ENCODE measurements around the gene TJP3.

TJP3 gene

GRCh38 chr19:3670796-3671679 is 37.1 kb upstream of the TJP3 start:
- no peak for DNase-seq (ENCODE audit: low read depth in 2 of 2, low spot score in 1 of 2)

DNA sequence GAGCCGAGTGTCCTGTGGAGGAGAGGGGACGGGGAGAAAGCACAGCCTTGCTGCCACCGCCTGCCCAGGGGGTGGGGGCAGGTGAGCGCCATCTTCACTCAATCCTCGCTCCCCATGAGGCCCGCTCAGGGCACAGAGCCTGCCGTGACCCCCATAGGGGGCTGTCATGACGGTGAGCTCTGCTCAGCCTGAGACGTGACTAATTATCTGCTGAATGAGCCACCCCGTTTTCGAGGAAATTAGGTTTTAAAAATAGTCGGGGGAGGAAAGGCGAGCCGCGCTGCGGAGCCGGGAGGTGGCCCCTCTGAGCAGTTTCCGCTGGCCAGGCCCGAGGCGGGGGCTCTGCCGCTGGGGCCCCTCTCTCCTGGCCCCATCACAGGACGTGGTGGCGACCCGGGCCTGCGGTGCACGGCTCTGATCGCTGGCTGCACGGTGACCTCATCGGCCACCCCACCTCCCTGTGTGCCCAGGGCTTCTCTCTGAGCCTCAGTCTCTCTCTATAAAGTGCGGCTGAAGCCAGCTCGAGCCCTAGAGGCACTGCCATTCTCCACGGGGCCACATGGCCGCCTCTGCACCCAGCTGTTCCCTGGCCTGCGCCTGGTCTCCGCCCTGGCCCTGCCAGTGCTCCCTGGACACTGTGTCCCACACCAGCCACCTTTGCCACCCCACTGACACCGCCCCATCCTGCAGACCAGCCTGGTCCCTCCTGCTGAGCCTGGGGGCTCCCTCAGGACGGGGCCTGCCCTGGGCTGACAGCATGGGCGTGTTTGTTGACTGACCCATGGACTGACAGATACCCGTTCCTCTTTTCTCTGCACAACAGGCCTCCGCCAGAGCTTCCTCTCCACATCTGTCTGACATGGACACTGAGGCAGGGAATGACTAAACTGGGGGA is 36.3 kb upstream of the TJP3 start:
- DNase-seq (ENCODE audit: low read depth in 2 of 2, low spot score in 1 of 2) = no peak

DNA sequence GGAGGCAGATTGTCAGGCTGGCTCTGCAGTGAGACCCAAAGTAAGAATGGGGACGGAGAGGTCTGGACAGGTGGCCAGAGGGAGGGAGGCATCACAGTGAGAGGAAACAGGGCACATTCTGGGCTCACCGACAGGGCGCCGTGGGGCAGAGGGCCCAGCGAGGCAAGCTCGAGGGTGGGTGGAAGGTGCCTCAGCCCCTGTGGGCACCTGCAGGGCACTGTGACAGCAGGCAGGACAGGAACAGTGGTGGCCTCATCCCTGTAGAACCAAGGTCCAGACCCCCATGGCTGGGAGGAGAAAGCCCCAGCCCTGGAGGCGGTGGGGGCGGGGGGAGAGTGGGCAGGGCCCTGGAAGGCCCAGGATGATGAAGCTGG is 35.6 kb upstream of the TJP3 start:
- no peak for DNase-seq (ENCODE audit: low read depth in 2 of 2, low spot score in 1 of 2)

- DNase-seq (ENCODE audit: low read depth in 2 of 2, low spot score in 1 of 2) = no peak
Measured at GRCh38 chr19:3672993-3673392, 35.2 kb upstream of the TJP3 start.

DNA sequence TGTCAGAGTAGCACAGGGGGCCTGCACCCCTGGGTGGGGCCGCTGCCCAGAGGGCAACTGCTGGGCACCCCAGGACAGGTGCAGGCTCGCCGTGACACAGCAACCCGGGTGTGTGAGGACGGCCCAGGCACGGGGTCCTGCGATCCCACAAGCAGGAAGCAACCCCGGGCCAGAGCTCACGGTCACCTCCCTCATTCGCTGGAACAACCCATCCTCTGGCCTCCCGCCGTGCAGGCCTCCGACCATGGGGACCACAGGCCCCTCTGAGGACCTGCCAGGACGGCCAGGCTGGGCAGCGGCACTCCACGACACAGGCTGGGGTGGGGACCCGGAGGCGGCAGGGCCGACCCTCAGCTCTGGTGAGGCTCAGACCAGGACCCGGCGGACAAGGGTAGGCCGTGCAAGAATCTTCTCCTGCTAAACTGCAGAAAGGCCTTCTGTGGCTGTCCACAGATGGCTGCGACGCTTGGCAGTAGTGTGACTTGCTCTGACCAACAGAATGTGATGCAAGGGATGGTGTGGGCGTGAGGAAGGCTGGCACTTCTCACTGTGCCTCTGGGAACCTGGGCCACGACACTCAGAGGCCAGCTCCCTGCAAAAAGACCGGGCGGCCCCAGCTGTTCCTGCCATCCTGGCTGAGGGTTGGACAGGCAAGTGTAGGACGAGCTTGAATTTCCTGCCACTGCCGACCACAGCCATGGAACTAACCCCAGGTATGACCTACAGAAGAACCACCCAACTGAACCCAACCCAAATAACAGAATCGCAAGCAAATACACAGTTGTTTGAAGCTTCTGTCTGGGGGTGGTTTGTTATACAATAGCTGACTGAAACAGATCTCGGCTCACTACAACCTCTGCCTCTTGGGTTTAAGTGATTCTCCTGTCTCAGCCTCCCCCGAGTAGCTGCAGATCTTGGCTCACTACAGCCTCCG is 34.4 kb upstream of the TJP3 start:
- no peak for DNase-seq (ENCODE audit: low read depth in 2 of 2, low spot score in 1 of 2)

DNA sequence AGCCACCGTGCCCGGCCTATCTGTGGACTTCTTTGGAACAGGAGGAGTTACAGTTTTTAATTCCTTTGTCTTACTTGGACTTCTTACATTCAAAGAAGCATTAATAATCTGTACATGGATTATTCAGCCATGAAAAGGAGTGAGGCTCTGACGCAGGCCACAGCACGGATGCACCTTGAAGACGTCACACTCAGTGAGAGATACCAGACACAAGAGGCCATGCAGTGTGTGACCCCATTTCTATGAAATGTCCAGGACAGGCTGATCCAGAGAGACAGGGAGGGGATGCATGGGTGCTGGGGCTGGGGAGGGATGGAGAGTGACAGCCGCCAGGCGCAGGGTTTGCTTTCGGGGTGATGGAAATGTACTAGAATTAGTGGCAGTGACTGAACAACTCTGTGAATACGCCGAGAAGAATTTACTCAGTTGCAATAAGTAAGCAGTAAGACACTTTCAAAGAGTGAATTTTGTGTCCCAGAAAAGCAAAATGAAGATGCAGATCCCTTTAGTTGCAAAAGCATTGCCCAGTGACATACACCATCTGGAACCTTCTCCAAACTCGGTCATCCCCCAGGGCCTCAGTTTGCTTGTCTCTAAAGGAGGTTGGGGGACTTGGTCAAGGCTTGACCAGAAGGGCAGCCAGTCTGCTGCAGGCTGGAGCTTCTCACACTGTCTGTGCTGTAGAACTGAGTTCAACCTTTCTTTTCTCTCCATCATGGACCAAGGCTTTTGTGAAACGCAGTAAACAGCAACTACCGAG is 33.2 kb upstream of the TJP3 start:
- DNase-seq (ENCODE audit: low read depth in 2 of 2, low spot score in 1 of 2) = no peak

DNA sequence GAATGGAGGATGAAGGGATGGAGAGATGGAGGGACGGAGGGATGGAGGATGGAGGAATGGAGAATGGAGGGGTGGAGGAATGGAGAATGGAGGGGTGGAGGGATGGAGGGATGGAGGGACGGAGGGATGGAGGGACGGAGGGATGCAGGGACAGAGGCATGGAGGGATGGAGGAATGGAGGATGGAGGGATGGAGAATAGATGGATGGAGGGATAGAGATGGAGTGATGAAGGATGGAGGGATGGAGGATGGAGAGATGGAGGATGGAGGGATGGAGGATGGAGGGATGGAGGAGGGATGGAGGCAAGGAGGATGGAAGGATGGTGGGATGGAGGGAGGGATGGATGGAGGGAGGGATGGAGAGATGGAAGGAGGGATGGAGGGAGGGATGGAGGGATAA is 30.0 kb upstream of the TJP3 start:
- DNase-seq (ENCODE audit: low read depth in 2 of 2, low spot score in 1 of 2) = no peak

GRCh38 chr19:3679138-3679537 is 29.0 kb upstream of the TJP3 start:
- DNase-seq (ENCODE audit: low read depth in 2 of 2, low spot score in 1 of 2) = no peak

DNA sequence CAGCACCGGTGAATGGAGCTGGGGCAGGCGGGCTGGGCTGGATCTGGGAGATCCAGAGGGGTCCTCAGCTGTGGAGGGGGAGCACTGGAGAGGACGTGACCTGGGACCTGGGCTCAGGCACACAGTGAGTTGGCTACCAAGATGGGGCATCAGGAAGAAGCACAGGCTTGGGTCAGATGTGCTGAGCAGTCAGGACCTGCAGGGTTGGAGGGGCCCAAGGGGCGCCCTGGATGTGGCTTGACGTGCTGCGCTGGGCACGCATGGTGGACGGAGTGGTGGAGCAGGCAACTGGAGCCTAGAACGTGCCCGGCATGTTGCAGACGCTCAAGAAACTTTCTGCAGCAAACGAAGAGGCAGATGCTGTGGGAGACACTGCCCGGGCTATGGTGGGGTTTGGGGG is 28.6 kb upstream of the TJP3 start:
- no peak for DNase-seq (ENCODE audit: low read depth in 2 of 2, low spot score in 1 of 2)

GRCh38 chr19:3680939-3681338 is 27.2 kb upstream of the TJP3 start:
- DNase-seq (ENCODE audit: low read depth in 2 of 2, low spot score in 1 of 2) = no peak

GRCh38 chr19:3682286-3682685 is 25.9 kb upstream of the TJP3 start:
- no peak for DNase-seq (ENCODE audit: low read depth in 2 of 2, low spot score in 1 of 2)

DNA sequence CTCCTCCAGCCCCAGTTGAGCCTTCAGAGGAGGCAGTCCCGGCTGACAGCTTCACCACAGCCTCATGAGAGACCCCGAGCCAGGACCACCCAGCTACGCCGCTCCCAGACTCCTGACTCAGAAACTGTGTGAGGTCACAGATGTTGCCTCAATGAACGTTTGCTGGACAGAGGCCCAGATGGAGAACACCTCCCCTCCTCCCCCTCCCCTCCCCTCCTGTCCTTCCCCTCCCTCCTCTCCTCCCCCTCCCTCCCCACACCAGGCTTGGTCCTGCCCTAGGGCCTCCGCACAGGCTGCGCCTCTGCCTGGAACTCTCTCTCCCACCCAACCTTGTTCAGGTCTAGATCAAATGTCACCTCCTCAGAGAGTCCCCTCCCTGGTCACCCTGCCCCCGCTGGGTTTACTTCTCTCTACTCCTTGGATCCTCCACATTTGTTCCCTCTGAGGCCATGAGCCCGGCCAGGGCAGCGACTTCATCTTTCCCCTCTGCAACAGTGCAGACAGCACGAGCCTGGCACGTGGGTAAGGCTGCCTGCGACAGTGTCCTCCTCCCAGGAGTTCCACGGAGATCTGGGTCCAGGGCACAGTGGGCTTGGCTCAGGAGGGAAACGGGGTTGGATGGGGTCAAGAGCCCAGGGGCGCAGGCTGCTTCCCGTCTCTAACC is 25.3 kb upstream of the TJP3 start:
- no peak for DNase-seq (ENCODE audit: low read depth in 2 of 2, low spot score in 1 of 2)

- no peak for DNase-seq (ENCODE audit: low read depth in 2 of 2, low spot score in 1 of 2)
Measured at GRCh38 chr19:3683405-3684053, 24.7 kb upstream of the TJP3 start.

DNA sequence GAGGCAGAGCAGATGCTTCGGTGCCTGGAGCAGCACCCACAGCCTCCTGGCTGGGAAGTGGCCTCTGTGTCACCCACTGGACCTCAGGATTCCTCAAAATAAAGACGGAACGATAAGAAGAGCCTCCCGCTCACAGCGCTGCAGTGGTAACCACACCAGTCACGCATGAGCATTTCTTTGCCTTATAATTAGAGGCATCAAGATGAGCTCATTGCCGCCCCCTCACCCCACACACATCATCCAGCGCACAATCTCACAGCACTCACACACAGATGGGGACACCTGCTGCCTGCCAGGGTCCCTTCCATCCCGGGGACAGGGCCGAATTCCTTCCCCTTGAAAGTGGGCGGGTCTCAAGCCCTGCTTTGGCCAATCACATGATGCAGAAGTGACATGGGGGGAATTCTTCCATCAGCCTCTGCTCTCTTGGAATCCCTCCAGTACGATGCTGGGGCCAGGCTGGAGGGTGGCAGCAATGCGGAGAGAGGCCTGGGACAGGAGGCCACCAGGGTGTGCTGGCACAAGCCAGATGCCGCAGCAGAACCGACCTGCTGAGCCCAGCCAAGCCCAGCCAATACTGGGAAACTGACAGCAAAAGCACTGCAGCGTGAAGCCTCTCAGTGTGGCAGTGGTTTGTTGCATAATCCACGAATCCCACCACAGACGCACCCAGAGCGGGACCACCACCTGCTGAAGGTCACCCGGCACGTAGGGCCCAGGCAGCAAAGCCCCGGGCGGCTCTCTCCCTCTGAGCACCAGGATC is 23.9 kb upstream of the TJP3 start:
- no peak for DNase-seq (ENCODE audit: low read depth in 2 of 2, low spot score in 1 of 2)

GRCh38 chr19:3684817-3685410 is 23.3 kb upstream of the TJP3 start:
- no peak for DNase-seq (ENCODE audit: low read depth in 2 of 2, low spot score in 1 of 2)

- DNase-seq (ENCODE audit: low read depth in 2 of 2, low spot score in 1 of 2) = no peak
Measured at GRCh38 chr19:3687393-3687773, 20.8 kb upstream of the TJP3 start.

DNA sequence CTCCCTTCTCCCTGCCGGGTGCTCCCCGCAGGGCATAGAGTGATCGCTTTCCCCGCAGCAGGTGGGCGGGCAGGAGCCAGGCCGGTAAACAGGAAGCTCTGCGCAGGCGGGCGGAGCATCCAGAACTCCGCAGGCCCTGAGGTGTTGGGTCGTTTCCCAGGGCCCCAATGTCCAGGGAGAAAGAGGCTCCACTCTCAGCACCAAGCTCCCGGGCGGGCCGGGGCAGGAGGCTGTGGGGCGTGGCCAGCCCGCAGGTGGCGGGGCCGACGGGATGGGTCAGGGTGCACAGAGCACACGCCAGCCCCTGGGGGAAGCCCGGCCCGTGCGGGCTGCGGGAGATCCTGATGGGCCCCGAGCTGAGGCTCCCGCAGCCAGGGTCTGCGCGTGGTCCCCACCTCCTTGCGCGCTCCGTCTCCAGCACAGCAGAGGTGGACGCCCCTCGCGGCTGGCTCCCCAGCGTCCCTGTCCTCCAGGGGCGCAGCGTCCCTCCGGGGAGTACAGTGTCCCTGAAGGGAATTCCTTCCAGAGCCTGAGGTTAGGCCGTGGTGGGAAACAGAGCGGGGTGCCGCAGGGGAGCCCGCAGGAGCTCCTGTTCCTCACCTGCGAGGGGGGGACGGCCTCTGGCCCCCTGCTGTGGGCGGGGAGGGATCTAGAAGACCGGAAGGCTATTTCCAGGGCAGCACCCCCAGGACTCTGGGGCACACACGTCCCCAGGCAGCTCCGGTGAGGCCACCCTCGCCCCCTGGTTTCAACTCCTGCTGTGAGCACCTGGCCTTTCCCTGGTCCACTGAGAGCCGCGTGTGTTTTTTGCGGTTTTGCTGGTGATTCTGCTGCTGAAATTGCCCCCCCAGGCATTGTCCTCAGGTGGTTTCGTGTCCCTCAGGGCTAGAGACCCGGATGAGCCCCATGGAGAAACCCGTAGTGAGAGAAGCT is 20.1 kb upstream of the TJP3 start:
- DNase-seq (ENCODE audit: low read depth in 2 of 2, low spot score in 1 of 2) = no peak

Data from stimulated activated CD8-positive, alpha-beta memory T cell treated with anti-CD3 and anti-CD28 coated beads, Interleukin-4, amount 100 ng/mL, for 1 hour (primary cell).